Neural progenitor cell (in vitro differentiated cells): ENCODE data around the gene TDRD9. TPM values are rescaled to one million over a fixed set of nuclear protein-coding genes. Genes with fewer than 3 reads are reported as not detected.

Experiments
- DNase-seq: peaks from one replicate; pipeline ENCODE4 v3.0.0-alpha.2; 2016; ENCODE audit warnings: low spot score
- H2AFZ ChIP-seq: fragments of 200-600 bp; sonication (generic); replicated peaks from 2 replicates; pipeline ENCODE4 v1.6.1; 2016; ENCODE audit warnings: antibody characterized with exemption
- H3F3A ChIP-seq: fragments of 200-600 bp; sonication (generic); 2 replicates; pipeline ENCODE4 v1.6.1; 2016; ENCODE audit warnings: antibody characterized with exemption, low read depth
- H3K27ac ChIP-seq: fragments of 200-600 bp; sonication (generic); 2 replicates; pipeline ENCODE4 v1.5.1; 2016; ENCODE audit warnings: mild to moderate bottlenecking
- H3K27me3 ChIP-seq: fragments of 200-600 bp; sonication (generic); 2 replicates; pipeline ENCODE4 v1.6.1; 2016; ENCODE audit warnings: mild to moderate bottlenecking, moderate library complexity
- H3K36me3 ChIP-seq: fragments of 200-600 bp; sonication (generic); 2 replicates; pipeline ENCODE4 v1.5.1; 2016
- H3K4me1 ChIP-seq: fragments of 200-600 bp; sonication (generic); 2 replicates; pipeline ENCODE4 v1.6.1; 2016; ENCODE audit warnings: mixed run types
- H3K4me2 ChIP-seq: fragments of 200-600 bp; sonication (generic); 2 replicates; pipeline ENCODE4 v1.6.1; 2016
- H3K4me3 ChIP-seq: fragments of 200-600 bp; sonication (generic); 2 replicates; pipeline ENCODE4 v1.5.1; 2016
- H3K79me2 ChIP-seq: fragments of 200-600 bp; sonication (generic); 2 replicates; pipeline ENCODE4 v1.6.1; 2016; ENCODE audit warnings: low read depth
- H3K9ac ChIP-seq: fragments of 200-600 bp; sonication (generic); 2 replicates; pipeline ENCODE4 v1.6.1; 2016
- H3K9me3 ChIP-seq: fragments of 200-600 bp; sonication (generic); 2 replicates; pipeline ENCODE4 v1.5.1; 2016; ENCODE audit warnings: low read depth
- H4K20me1 ChIP-seq: fragments of 200-600 bp; sonication (generic); 2 replicates; pipeline ENCODE4 v1.6.1; 2016; ENCODE audit warnings: low read depth
- H3K27ac Mint-ChIP-seq: 3 replicates; pipeline ENCODE4 v1.8.0; 2021; ENCODE audit warnings: mixed read lengths
- H3K27me3 Mint-ChIP-seq: 2 replicates; pipeline ENCODE4 v1.8.0; 2022; ENCODE audit warnings: low read depth, mild to moderate bottlenecking, inconsistent platforms, moderate library complexity, mixed read lengths; ENCODE audit not compliant: insufficient read depth
- H3K36me3 Mint-ChIP-seq: 3 replicates; pipeline ENCODE4 v1.8.0; 2021; ENCODE audit warnings: mixed read lengths
- H3K4me1 Mint-ChIP-seq: 3 replicates; pipeline ENCODE4 v1.8.0; 2021; ENCODE audit warnings: mixed read lengths
- H3K4me3 Mint-ChIP-seq: 3 replicates; pipeline ENCODE4 v1.8.0; 2021; ENCODE audit warnings: mild to moderate bottlenecking, moderate library complexity, mixed read lengths
- H3K9me3 Mint-ChIP-seq: 3 replicates; pipeline ENCODE4 v1.8.0; 2020; ENCODE audit warnings: mixed read lengths
- EZH2 ChIP-seq: fragments of 200-600 bp; sonication (generic); IDR thresholded peaks from 2 replicates; pipeline ENCODE4 v1.6.1; 2017; ENCODE audit warnings: antibody characterized with exemption, mild to moderate bottlenecking, moderate library complexity
- EZH2phosphoT487 ChIP-seq: fragments of 200-600 bp; sonication (generic); IDR thresholded peaks from 2 replicates; pipeline ENCODE4 v1.6.1; 2017; ENCODE audit warnings: antibody characterized with exemption
- total RNA-seq: library from RNA; depleted of rRNA; stranded (reverse); fragments of >200 nt; gene quantifications from 2 replicates; pipeline ENCODE4 v1.2.3, GENCODE V29; 2015; ENCODE audit warnings: low replicate concordance
- TF ChIP-seq, protein P1 (sequence below): fragments of 200-600 bp; sonication (generic); IDR thresholded peaks from 2 replicates; pipeline ENCODE4 v1.5.1; 2017; ENCODE audit warnings: antibody characterized with exemption, mild to moderate bottlenecking

The TDRD9 gene
- total RNA-seq, 1 donor from 2014 or later: not detected

- Histone ChIP-seq H2AFZ (no peak overlapping the region), H3K27ac (no peak overlapping the region), H3K9ac (no peak overlapping the region), H3K36me3 (no peaks in the 10 kb centered on the region), H4K20me1 (no peaks in the 10 kb centered on the region), H3K27me3 (no peaks in the 10 kb centered on the region), H3K4me3 (no peak overlapping the region), H3F3A (no peaks in the 10 kb centered on the region), H3K4me1 (no peaks in the 10 kb centered on the region), H3K4me2 (no peak overlapping the region), H3K79me2 (no peaks in the 10 kb centered on the region), H3K9me3 (no peaks in the 10 kb centered on the region)
- TF ChIP-seq, protein P1, sequence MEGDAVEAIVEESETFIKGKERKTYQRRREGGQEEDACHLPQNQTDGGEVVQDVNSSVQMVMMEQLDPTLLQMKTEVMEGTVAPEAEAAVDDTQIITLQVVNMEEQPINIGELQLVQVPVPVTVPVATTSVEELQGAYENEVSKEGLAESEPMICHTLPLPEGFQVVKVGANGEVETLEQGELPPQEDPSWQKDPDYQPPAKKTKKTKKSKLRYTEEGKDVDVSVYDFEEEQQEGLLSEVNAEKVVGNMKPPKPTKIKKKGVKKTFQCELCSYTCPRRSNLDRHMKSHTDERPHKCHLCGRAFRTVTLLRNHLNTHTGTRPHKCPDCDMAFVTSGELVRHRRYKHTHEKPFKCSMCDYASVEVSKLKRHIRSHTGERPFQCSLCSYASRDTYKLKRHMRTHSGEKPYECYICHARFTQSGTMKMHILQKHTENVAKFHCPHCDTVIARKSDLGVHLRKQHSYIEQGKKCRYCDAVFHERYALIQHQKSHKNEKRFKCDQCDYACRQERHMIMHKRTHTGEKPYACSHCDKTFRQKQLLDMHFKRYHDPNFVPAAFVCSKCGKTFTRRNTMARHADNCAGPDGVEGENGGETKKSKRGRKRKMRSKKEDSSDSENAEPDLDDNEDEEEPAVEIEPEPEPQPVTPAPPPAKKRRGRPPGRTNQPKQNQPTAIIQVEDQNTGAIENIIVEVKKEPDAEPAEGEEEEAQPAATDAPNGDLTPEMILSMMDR: peak; percentile 63
- no peak for TF ChIP-seq EZH2
- H3K4me1 Mint-ChIP-seq: no peaks in the 10 kb centered on the region
- peak; percentile 48 for DNase-seq
- H3K27me3 Mint-ChIP-seq: no peaks in the 10 kb centered on the region
- H3K27ac Mint-ChIP-seq: no peak overlapping the region
- H3K36me3 Mint-ChIP-seq: no peaks in the 10 kb centered on the region
- no peak overlapping the region for H3K4me3 Mint-ChIP-seq
- H3K9me3 Mint-ChIP-seq: no peaks in the 10 kb centered on the region
Measured at GRCh38 chr14:104001003-104001402, 72.7 kb downstream of the TDRD9 start.

DNA sequence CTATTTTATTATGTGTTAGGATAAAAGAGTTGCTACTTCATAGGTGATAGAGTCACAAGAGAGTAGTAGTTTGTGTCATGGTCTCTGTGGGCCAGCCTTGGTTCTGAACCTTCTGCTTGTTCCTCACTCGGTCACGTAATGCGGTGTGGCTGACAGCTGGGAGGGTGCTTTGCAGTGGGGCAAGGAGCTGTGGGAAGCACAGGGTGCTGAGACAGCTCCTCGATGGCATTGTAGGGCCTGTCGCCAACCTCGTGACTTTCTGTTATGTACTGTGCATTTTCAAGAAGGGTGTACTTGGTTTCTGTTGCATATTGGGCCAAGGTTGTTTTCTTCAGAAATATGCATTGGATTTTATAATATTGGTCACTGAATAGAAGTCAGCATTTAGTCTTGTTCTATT, 75.4 kb downstream of the TDRD9 start:
- Mint-ChIP-seq H3K4me3 (no peak overlapping the region), H3K9me3 (no peaks in the 10 kb centered on the region)

GRCh38 chr14:104004849-104005248, 76.6 kb downstream of the TDRD9 start:
- no peaks in the 10 kb centered on the region for H3K27me3 Mint-ChIP-seq
- H3K27ac Mint-ChIP-seq: no peak overlapping the region
- H3K4me1 Mint-ChIP-seq: no peaks in the 10 kb centered on the region
- Histone ChIP-seq H3K27ac (no peak overlapping the region), H3K4me2 (no peak overlapping the region), H3F3A (no peaks in the 10 kb centered on the region), H3K27me3 (no peaks in the 10 kb centered on the region), H3K9ac (no peak overlapping the region), H2AFZ (no peak overlapping the region), H3K36me3 (no peaks in the 10 kb centered on the region), H4K20me1 (no peaks in the 10 kb centered on the region), H3K4me1 (no peaks in the 10 kb centered on the region), H3K79me2 (no peaks in the 10 kb centered on the region), H3K9me3 (no peaks in the 10 kb centered on the region), H3K4me3 (no peak overlapping the region)
- TF ChIP-seq EZH2phosphoT487: no peak
- no peaks in the 10 kb centered on the region for H3K9me3 Mint-ChIP-seq
- DNase-seq: no peak
- no peaks in the 10 kb centered on the region for H3K36me3 Mint-ChIP-seq
- no peak overlapping the region for H3K4me3 Mint-ChIP-seq

More for the DNA sequence above, 75.4 kb downstream of the TDRD9 start:
- no peak overlapping the region for H3K27ac ChIP-seq
- no peak overlapping the region for H3K9ac ChIP-seq
- Mint-ChIP-seq H3K36me3 (no peaks in the 10 kb centered on the region), H3K27me3 (no peaks in the 10 kb centered on the region), H3K27ac (no peak overlapping the region), H3K4me1 (no peaks in the 10 kb centered on the region)
- no peak overlapping the region for H3K4me3 ChIP-seq
- no peaks in the 10 kb centered on the region for H3F3A ChIP-seq
- H3K36me3 ChIP-seq: no peaks in the 10 kb centered on the region
- no peaks in the 10 kb centered on the region for H4K20me1 ChIP-seq
- no peaks in the 10 kb centered on the region for H3K79me2 ChIP-seq
- no peak overlapping the region for H2AFZ ChIP-seq
- no peaks in the 10 kb centered on the region for H3K4me1 ChIP-seq
- no peaks in the 10 kb centered on the region for H3K9me3 ChIP-seq
- no peaks in the 10 kb centered on the region for H3K27me3 ChIP-seq
- no peak overlapping the region for H3K4me2 ChIP-seq
- no peak for DNase-seq
- TF ChIP-seq, protein P1: no peak
- TF ChIP-seq EZH2 (no peak), EZH2phosphoT487 (no peak)

DNA sequence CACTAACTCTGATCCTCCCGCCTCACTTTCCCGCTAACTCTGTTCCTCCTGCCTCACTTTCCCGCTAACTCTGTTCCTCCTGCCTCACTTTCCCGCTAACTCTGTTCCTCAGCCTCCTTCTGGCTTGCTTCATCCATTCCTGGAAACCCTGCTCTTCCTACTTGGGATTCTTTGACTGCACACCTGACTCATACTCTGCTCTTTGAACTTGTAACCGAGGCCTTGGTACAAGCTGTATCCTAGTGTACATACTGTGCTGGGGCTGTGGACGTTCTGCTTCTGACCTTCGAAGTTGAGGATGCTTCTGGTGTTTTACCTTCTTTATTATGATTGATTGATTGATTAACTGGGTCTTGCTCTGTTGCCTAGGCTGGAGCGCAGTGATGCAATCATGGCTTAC, 77.2 kb downstream of the TDRD9 start:
- Histone ChIP-seq H3K27me3 (no peaks in the 10 kb centered on the region), H4K20me1 (no peaks in the 10 kb centered on the region), H3K4me2 (no peak overlapping the region), H3K36me3 (no peaks in the 10 kb centered on the region), H2AFZ (no peak overlapping the region), H3K27ac (no peak overlapping the region), H3K4me3 (no peak overlapping the region), H3K9me3 (no peaks in the 10 kb centered on the region), H3K4me1 (no peaks in the 10 kb centered on the region), H3K9ac (no peak overlapping the region), H3F3A (no peaks in the 10 kb centered on the region), H3K79me2 (no peaks in the 10 kb centered on the region)
- TF ChIP-seq EZH2 (no peak), EZH2phosphoT487 (no peak)
- TF ChIP-seq, protein P1: no peak
- no peak overlapping the region for H3K4me3 Mint-ChIP-seq
- H3K27me3 Mint-ChIP-seq: no peaks in the 10 kb centered on the region
- no peaks in the 10 kb centered on the region for H3K36me3 Mint-ChIP-seq
- no peak for DNase-seq
- H3K9me3 Mint-ChIP-seq: no peaks in the 10 kb centered on the region
- no peaks in the 10 kb centered on the region for H3K4me1 Mint-ChIP-seq
- H3K27ac Mint-ChIP-seq: no peak overlapping the region
